Measurements from ENCODE around the gene ST8SIA4.
A peak's percentile ranks its signal among the peaks of the same experiment; 100 is the strongest.

Gene ST8SIA4

GRCh38 chr5:100904259-100904861, 1.3 kb upstream of the ST8SIA4 start:
- H3K27me3 ChIP-seq (ENCODE audit: insufficient read depth, low read length, poor library complexity), result no peaks in the 10 kb centered on the region
- H3K4me3 ChIP-seq (ENCODE audit: low read length), result no peak overlapping the region
- H3K18ac ChIP-seq (ENCODE audit: low read length), result no peak overlapping the region
- H2BK120ac ChIP-seq (ENCODE audit: low read depth, low read length), result no peak overlapping the region
- no peak overlapping the region for H3K56ac ChIP-seq (ENCODE audit: low read length)
- no CpG with 5 or more reads among the region's 23 CpGs for WGBS (ENCODE audit: extremely low coverage, insufficient coverage, low lambda C conversion rate)
- H4K5ac ChIP-seq (ENCODE audit: low read length), result no peak overlapping the region
- H3K79me2 ChIP-seq (ENCODE audit: control insufficient read depth, insufficient read depth, low read length), result no peaks in the 10 kb centered on the region
- no peak overlapping the region for H3K4me2 ChIP-seq (ENCODE audit: low read length)
- H3K36me3 ChIP-seq (ENCODE audit: control insufficient read depth, insufficient read depth, low read length), result no peaks in the 10 kb centered on the region
- no peaks in the 10 kb centered on the region for H3K4me1 ChIP-seq (ENCODE audit: control insufficient read depth, low read depth, low read length)
- H3K23ac ChIP-seq (ENCODE audit: low read length), result no peak overlapping the region
- no peak overlapping the region for H3K9ac ChIP-seq (ENCODE audit: low read length)
- DNase-seq, result peak; percentile 4
- no peak overlapping the region for H2AK5ac ChIP-seq (ENCODE audit: low read length)
- H4K8ac ChIP-seq (ENCODE audit: low read depth, low read length), result no peak overlapping the region
- no peaks in the 10 kb centered on the region for H3K79me1 ChIP-seq (ENCODE audit: low read length)
- no peak overlapping the region for H2BK5ac ChIP-seq (ENCODE audit: low read length)
- H3K4ac ChIP-seq (ENCODE audit: low read depth, low read length), result no peak overlapping the region
- no peak overlapping the region for H2BK15ac ChIP-seq (replicated peaks; ENCODE audit: low read depth)
- no peak overlapping the region for H3K27ac ChIP-seq (ENCODE audit: low read depth, low read length)

- no peak overlapping the region for H3K27ac ChIP-seq (ENCODE audit: low read depth, low read length)
Observed at GRCh38 chr5:100902440-100903038, 543 bp downstream of the ST8SIA4 start.

GRCh38 chr5:100901821-100902341, 1.2 kb downstream of the ST8SIA4 start:
- Histone ChIP-seq H2AK5ac (ENCODE audit: low read length) (no peak overlapping the region), H3K27ac (ENCODE audit: low read depth, low read length) (peak overlapping the region; percentile 65), H3K9ac (ENCODE audit: low read length) (peak overlapping the region; percentile 77), H3K23ac (ENCODE audit: low read length) (no peak overlapping the region), H3K36me3 (ENCODE audit: control insufficient read depth, insufficient read depth, low read length) (no peaks in the 10 kb centered on the region), H2BK120ac (ENCODE audit: low read depth, low read length) (no peak overlapping the region), H3K27me3 (ENCODE audit: insufficient read depth, low read length, poor library complexity) (no peaks in the 10 kb centered on the region), H3K18ac (ENCODE audit: low read length) (peak overlapping the region; percentile 13), H3K4me3 (ENCODE audit: low read length) (peak overlapping the region; percentile 62), H2BK15ac (replicated peaks; ENCODE audit: low read depth) (no peak overlapping the region), H3K79me1 (ENCODE audit: low read length) (no peaks in the 10 kb centered on the region), H3K4me2 (ENCODE audit: low read length) (peak overlapping the region; percentile 47), H3K4ac (ENCODE audit: low read depth, low read length) (no peak overlapping the region), H2BK5ac (ENCODE audit: low read length) (no peak overlapping the region), H4K5ac (ENCODE audit: low read length) (no peak overlapping the region), H3K56ac (ENCODE audit: low read length) (peak overlapping the region; percentile 84), H4K8ac (ENCODE audit: low read depth, low read length) (no peak overlapping the region), H3K4me1 (ENCODE audit: control insufficient read depth, low read depth, low read length) (no peaks in the 10 kb centered on the region), H3K79me2 (ENCODE audit: control insufficient read depth, insufficient read depth, low read length) (no peaks in the 10 kb centered on the region)
- no CpG with 5 or more reads among the region's 9 CpGs for WGBS (ENCODE audit: extremely low coverage, insufficient coverage, low lambda C conversion rate)
- peak; percentile 84 for DNase-seq

More at GRCh38 chr5:100902440-100903038, 543 bp downstream of the ST8SIA4 start:
- Histone ChIP-seq H3K4me3 (ENCODE audit: low read length) (peak overlapping the region; percentile 55), H4K8ac (ENCODE audit: low read depth, low read length) (no peak overlapping the region), H3K36me3 (ENCODE audit: control insufficient read depth, insufficient read depth, low read length) (no peaks in the 10 kb centered on the region), H3K18ac (ENCODE audit: low read length) (no peak overlapping the region), H2BK15ac (replicated peaks; ENCODE audit: low read depth) (no peak overlapping the region), H2BK5ac (ENCODE audit: low read length) (no peak overlapping the region), H3K56ac (ENCODE audit: low read length) (peak overlapping the region; percentile 69), H3K23ac (ENCODE audit: low read length) (no peak overlapping the region), H3K4me2 (ENCODE audit: low read length) (peak overlapping the region; percentile 13), H3K79me1 (ENCODE audit: low read length) (no peaks in the 10 kb centered on the region), H3K4me1 (ENCODE audit: control insufficient read depth, low read depth, low read length) (no peaks in the 10 kb centered on the region), H3K79me2 (ENCODE audit: control insufficient read depth, insufficient read depth, low read length) (no peaks in the 10 kb centered on the region), H3K27me3 (ENCODE audit: insufficient read depth, low read length, poor library complexity) (no peaks in the 10 kb centered on the region), H2BK120ac (ENCODE audit: low read depth, low read length) (no peak overlapping the region), H2AK5ac (ENCODE audit: low read length) (no peak overlapping the region), H4K5ac (ENCODE audit: low read length) (no peak overlapping the region), H3K9ac (ENCODE audit: low read length) (peak overlapping the region; percentile 77), H3K4ac (ENCODE audit: low read depth, low read length) (no peak overlapping the region)
- no CpG with 5 or more reads among the region's 14 CpGs for WGBS (ENCODE audit: extremely low coverage, insufficient coverage, low lambda C conversion rate)
- DNase-seq, result peak; percentile 62

GRCh38 chr5:100900796-100901781, 2.0 kb downstream of the ST8SIA4 start:
- no CpG with 5 or more reads among the region's 47 CpGs for WGBS (ENCODE audit: extremely low coverage, insufficient coverage, low lambda C conversion rate)
- Histone ChIP-seq H3K79me2 (ENCODE audit: control insufficient read depth, insufficient read depth, low read length) (no peaks in the 10 kb centered on the region), H3K18ac (ENCODE audit: low read length) (peak overlapping the region; percentile 13), H3K27ac (ENCODE audit: low read depth, low read length) (peak overlapping the region; percentile 65), H3K4ac (ENCODE audit: low read depth, low read length) (peak overlapping the region; percentile 9), H3K4me3 (ENCODE audit: low read length) (peak overlapping the region; percentile 62), H4K5ac (ENCODE audit: low read length) (no peak overlapping the region), H2BK5ac (ENCODE audit: low read length) (peak overlapping the region; percentile 67), H3K56ac (ENCODE audit: low read length) (peak overlapping the region; percentile 84), H3K79me1 (ENCODE audit: low read length) (no peaks in the 10 kb centered on the region), H3K4me1 (ENCODE audit: control insufficient read depth, low read depth, low read length) (no peaks in the 10 kb centered on the region), H2BK120ac (ENCODE audit: low read depth, low read length) (no peak overlapping the region), H3K4me2 (ENCODE audit: low read length) (peak overlapping the region; percentile 47), H2BK15ac (replicated peaks; ENCODE audit: low read depth) (no peak overlapping the region), H2AK5ac (ENCODE audit: low read length) (no peak overlapping the region), H3K23ac (ENCODE audit: low read length) (no peak overlapping the region), H4K8ac (ENCODE audit: low read depth, low read length) (no peak overlapping the region), H3K9ac (ENCODE audit: low read length) (peak overlapping the region; percentile 77), H3K36me3 (ENCODE audit: control insufficient read depth, insufficient read depth, low read length) (no peaks in the 10 kb centered on the region), H3K27me3 (ENCODE audit: insufficient read depth, low read length, poor library complexity) (no peaks in the 10 kb centered on the region)
- peak; percentile 93 for DNase-seq

GRCh38 chr5:100900142-100900795, 2.8 kb downstream of the ST8SIA4 start:
- Histone ChIP-seq H2BK5ac (ENCODE audit: low read length) (peak overlapping the region; percentile 14), H3K4me1 (ENCODE audit: control insufficient read depth, low read depth, low read length) (no peaks in the 10 kb centered on the region), H3K9ac (ENCODE audit: low read length) (peak overlapping the region; percentile 76), H3K79me1 (ENCODE audit: low read length) (no peaks in the 10 kb centered on the region), H3K79me2 (ENCODE audit: control insufficient read depth, insufficient read depth, low read length) (no peaks in the 10 kb centered on the region), H2BK15ac (replicated peaks; ENCODE audit: low read depth) (no peak overlapping the region), H2BK120ac (ENCODE audit: low read depth, low read length) (no peak overlapping the region), H3K36me3 (ENCODE audit: control insufficient read depth, insufficient read depth, low read length) (no peaks in the 10 kb centered on the region), H3K23ac (ENCODE audit: low read length) (peak overlapping the region; percentile 15), H3K18ac (ENCODE audit: low read length) (peak overlapping the region; percentile 32), H3K56ac (ENCODE audit: low read length) (peak overlapping the region; percentile 91), H3K4ac (ENCODE audit: low read depth, low read length) (peak overlapping the region; percentile 58), H3K27me3 (ENCODE audit: insufficient read depth, low read length, poor library complexity) (no peaks in the 10 kb centered on the region), H3K4me3 (ENCODE audit: low read length) (peak overlapping the region; percentile 31), H2AK5ac (ENCODE audit: low read length) (no peak overlapping the region), H3K4me2 (ENCODE audit: low read length) (peak overlapping the region; percentile 61), H3K27ac (ENCODE audit: low read depth, low read length) (peak overlapping the region; percentile 68), H4K5ac (ENCODE audit: low read length) (peak overlapping the region; percentile 35), H4K8ac (ENCODE audit: low read depth, low read length) (no peak overlapping the region)
- WGBS (ENCODE audit: extremely low coverage, insufficient coverage, low lambda C conversion rate), result no CpG with 5 or more reads among the region's 19 CpGs
- peak; percentile 82 for DNase-seq
